ENCODE data around the gene IDH3B.

IDH3B gene

GRCh38 chr20:2617099-2617714 is 46.8 kb downstream of the IDH3B start:
- no peak for DNase-seq (ENCODE audit: low spot score)

GRCh38 chr20:2616634-2617033 is 47.4 kb downstream of the IDH3B start:
- DNase-seq (ENCODE audit: low spot score): no peak

DNA sequence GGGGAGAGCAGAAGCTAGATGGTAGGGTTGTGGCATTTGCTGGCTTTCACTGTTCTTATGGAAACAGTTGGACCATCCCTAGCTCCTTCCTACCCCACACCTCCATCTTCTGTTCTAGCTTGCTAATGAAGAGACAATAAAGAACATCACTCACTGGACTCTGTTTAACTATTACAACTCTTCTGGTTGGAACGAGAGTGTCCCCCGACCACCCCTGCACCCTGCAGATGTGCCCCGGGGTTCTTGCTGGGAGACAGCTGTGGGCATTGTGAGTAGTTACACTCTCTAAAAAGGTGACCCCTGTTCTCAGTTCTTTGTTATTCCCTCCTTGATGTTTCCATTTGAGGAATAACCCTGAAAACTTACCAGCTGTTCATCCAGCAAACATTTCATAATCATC is 51.9 kb downstream of the IDH3B start:
- DNase-seq (ENCODE audit: low spot score): no peak

GRCh38 chr20:2610941-2611720 is 52.9 kb downstream of the IDH3B start:
- no peak for DNase-seq (ENCODE audit: low spot score)

DNA sequence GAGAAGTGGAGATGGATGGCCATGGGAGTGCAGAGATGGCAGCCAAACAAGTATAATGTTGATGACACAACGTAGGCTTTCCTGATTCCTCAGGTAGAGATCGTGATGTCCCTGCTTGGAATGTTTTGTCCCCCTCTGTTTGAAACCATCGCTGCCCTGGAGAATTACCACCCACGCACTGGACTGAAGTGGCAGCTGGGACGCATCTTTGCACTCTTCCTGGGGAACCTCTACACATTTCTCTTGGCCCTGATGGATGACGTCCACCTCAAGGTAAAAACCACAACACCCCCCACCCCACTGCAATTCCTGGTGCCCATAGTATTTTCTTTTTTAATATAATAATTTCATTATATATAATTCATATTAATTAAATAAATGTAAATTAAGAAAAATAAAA is 53.7 kb downstream of the IDH3B start:
- DNase-seq (ENCODE audit: low spot score): no peak

Data from RKO (cell line).